Measurements from ENCODE around the gene CTIF. TPM values are rescaled to one million over a fixed set of nuclear protein-coding genes. Genes with fewer than 3 reads are reported as not detected.

Gene CTIF
- total and polyA plus RNA-seq, 2 donors: 1.7 to 11.3 TPM

DNA sequence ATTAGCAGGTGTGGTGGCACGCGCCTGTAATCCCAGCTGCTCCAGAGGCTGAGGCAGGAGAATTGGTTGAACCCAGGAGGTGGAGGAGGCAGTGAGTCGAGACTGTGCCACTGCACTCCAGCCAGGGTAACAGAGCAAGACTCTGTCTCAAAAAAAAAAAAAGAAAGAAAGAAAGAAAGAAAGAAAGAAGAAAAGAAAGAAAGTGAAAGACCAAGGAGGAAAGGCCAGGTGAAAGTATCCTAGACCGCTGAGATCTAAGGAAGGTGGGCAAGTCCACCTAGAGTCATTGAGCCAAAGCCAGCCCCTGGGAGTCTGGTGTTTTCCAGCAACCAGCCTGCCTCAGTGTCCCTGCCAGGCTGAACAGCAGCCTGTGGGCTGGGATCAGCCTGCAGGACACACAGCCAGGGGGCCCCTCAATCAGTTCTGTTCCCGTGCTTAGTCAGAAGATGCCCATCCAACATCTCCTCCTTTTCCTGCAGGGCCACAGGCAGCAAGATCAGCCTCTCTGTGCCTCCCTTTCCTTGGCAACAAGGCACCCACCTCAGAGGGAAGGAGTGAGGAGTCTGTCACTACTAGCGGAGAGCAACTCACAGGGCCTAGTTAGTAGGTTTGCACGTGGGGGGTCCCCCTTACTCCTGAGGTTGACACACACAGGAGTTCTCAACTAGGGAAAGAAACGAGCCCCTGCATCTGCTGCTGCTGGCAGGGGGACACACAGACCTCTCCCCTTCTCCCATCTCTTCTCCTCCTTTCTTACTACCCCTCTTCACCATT, 347.9 kb downstream of the CTIF start:
- H3K4me1 ChIP-seq (ENCODE audit: control insufficient read depth in 2 of 2, insufficient read depth in 2 of 2, low read length in 2 of 2): no peaks in the 10 kb centered on the region
- H3K4me3 ChIP-seq (ENCODE audit: low read length in 2 of 2): no peak overlapping the region
- 98% methylated on average over 8 of the region's 8 CpGs for WGBS
- H3K9me3 ChIP-seq (ENCODE audit: control insufficient read depth in 2 of 2, insufficient read depth in 1 of 2, low read length in 1 of 2): no peaks in the 10 kb centered on the region
- no peaks in the 10 kb centered on the region for H3K27me3 ChIP-seq (ENCODE audit: control insufficient read depth in 2 of 2, insufficient read depth in 1 of 2, low read length in 1 of 2)
- no peak for DNase-seq (ENCODE audit: low read depth in 6 of 9, low spot score in 9 of 9)
- H3K36me3 ChIP-seq (ENCODE audit: control insufficient read depth in 2 of 2, insufficient read depth in 2 of 2, low read length in 1 of 2): no peaks in the 10 kb centered on the region
- H3K27ac ChIP-seq (ENCODE audit: low read depth in 1 of 2, low read length in 1 of 2): no peak overlapping the region

DNA sequence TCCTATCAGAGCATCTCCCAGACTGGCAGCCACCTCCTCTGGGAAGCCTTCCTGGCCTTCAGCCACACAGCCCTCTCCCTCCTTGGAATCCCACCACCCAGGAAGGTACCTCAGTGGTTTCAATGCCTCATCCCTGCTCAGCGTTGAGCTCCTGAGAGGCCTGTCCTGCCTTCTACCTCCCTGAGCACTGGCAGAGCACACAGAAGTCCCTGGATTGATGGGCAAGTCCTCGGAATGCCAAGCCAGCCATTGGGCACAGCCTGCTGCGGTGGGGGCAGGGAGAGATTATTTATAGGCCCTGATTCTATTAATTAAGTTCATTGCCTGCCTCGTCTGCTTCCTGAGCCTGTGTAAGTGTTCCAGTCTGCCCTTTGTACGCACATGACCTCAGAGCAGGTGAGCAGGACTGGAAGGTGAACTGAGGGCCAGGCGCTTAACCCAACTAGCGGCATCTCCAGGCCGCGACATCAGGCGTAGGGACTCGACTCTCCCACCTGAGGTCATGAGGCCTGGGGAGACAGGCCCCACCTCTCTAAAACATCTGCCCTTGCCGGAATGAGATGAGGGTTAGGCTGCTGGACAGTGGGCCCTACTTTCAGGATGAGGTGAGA, 348.6 kb downstream of the CTIF start:
- no peaks in the 10 kb centered on the region for H3K9me3 ChIP-seq (ENCODE audit: control insufficient read depth in 2 of 2, insufficient read depth in 1 of 2, low read length in 1 of 2)
- WGBS: 96% methylated on average over 12 of the region's 12 CpGs
- no peaks in the 10 kb centered on the region for H3K36me3 ChIP-seq (ENCODE audit: control insufficient read depth in 2 of 2, insufficient read depth in 2 of 2, low read length in 1 of 2)
- H3K27me3 ChIP-seq (ENCODE audit: control insufficient read depth in 2 of 2, insufficient read depth in 1 of 2, low read length in 1 of 2): no peaks in the 10 kb centered on the region
- H3K4me3 ChIP-seq (ENCODE audit: low read length in 2 of 2): no peak overlapping the region
- DNase-seq (ENCODE audit: low read depth in 6 of 9, low spot score in 9 of 9): no peak
- H3K27ac ChIP-seq (ENCODE audit: low read depth in 1 of 2, low read length in 1 of 2): no peak overlapping the region
- no peaks in the 10 kb centered on the region for H3K4me1 ChIP-seq (ENCODE audit: control insufficient read depth in 2 of 2, insufficient read depth in 2 of 2, low read length in 2 of 2)

DNA sequence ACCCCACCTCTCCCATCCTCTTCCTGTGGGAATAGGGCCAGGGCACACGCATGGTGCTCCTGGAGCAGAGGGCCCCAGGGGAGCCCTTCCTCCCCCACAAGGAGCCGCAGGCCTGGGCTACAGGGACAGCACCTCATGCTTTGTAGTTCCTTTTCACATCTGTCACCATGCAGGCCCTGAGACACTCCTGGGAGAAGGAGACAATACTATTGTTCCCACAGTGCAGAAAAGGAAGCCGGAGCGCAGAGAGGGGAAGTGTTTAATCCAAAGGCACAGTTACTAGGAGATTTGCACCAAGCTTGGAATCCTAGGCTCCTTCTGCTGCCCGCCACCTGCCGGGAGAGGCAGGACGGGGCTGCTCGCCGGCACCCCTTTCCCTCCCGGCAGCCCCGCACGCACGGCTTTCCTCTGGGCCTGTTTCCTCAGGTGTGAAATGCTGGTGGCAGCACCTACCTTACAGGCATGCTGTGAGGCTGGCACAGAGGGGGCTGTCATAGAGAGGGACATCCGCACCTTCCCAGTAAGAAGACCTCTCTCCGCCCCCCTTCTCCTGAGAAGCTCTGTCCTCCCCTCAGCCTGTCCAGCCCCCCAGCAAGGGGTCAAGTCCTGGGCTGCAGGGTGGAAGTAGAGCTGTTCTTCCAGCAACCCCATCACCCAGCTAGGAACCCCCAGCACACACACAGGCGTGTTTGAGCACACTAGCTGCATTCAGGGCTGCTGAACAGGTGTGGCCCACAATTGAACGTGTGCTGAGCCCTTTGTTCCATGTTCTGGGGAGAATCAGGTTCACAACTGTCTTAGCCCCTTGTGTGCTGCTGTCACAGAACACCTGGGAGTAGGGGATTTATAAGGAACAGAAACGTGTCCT, 349.3 kb downstream of the CTIF start:
- Histone ChIP-seq H3K27me3 (ENCODE audit: control insufficient read depth in 2 of 2, insufficient read depth in 1 of 2, low read length in 1 of 2) (no peaks in the 10 kb centered on the region), H3K36me3 (ENCODE audit: control insufficient read depth in 2 of 2, insufficient read depth in 2 of 2, low read length in 1 of 2) (no peaks in the 10 kb centered on the region), H3K4me3 (ENCODE audit: low read length in 2 of 2) (no peak overlapping the region), H3K27ac (ENCODE audit: low read depth in 1 of 2, low read length in 1 of 2) (no peak overlapping the region), H3K4me1 (ENCODE audit: control insufficient read depth in 2 of 2, insufficient read depth in 2 of 2, low read length in 2 of 2) (no peaks in the 10 kb centered on the region), H3K9me3 (ENCODE audit: control insufficient read depth in 2 of 2, insufficient read depth in 1 of 2, low read length in 1 of 2) (no peaks in the 10 kb centered on the region)
- 97% methylated on average over 18 of the region's 18 CpGs for WGBS
- DNase-seq (ENCODE audit: low read depth in 6 of 9, low spot score in 9 of 9): no peak

DNA sequence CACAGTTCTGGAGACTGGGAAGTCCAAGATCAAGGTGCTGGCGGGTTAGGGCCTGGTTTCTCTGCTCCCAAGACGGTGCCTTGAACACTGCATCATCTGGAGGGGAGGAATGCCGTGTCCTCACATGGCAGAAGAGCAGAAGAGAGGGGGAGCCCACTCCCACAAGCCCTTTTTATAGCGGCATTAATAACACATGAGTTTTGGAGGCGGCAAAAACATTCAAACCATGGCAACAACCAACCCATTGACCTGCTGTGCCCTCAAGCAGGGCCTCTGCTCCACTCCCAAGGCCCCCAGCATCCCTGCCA, 349.9 kb downstream of the CTIF start:
- WGBS: 97% methylated on average over 5 of the region's 5 CpGs
- no peaks in the 10 kb centered on the region for H3K4me1 ChIP-seq (ENCODE audit: control insufficient read depth in 2 of 2, insufficient read depth in 2 of 2, low read length in 2 of 2)
- H3K9me3 ChIP-seq (ENCODE audit: control insufficient read depth in 2 of 2, insufficient read depth in 1 of 2, low read length in 1 of 2): no peaks in the 10 kb centered on the region
- no peak overlapping the region for H3K27ac ChIP-seq (ENCODE audit: low read depth in 1 of 2, low read length in 1 of 2)
- DNase-seq (ENCODE audit: low read depth in 6 of 9, low spot score in 9 of 9): no peak
- no peaks in the 10 kb centered on the region for H3K36me3 ChIP-seq (ENCODE audit: control insufficient read depth in 2 of 2, insufficient read depth in 2 of 2, low read length in 1 of 2)
- no peak overlapping the region for H3K4me3 ChIP-seq (ENCODE audit: low read length in 2 of 2)
- no peaks in the 10 kb centered on the region for H3K27me3 ChIP-seq (ENCODE audit: control insufficient read depth in 2 of 2, insufficient read depth in 1 of 2, low read length in 1 of 2)

DNA sequence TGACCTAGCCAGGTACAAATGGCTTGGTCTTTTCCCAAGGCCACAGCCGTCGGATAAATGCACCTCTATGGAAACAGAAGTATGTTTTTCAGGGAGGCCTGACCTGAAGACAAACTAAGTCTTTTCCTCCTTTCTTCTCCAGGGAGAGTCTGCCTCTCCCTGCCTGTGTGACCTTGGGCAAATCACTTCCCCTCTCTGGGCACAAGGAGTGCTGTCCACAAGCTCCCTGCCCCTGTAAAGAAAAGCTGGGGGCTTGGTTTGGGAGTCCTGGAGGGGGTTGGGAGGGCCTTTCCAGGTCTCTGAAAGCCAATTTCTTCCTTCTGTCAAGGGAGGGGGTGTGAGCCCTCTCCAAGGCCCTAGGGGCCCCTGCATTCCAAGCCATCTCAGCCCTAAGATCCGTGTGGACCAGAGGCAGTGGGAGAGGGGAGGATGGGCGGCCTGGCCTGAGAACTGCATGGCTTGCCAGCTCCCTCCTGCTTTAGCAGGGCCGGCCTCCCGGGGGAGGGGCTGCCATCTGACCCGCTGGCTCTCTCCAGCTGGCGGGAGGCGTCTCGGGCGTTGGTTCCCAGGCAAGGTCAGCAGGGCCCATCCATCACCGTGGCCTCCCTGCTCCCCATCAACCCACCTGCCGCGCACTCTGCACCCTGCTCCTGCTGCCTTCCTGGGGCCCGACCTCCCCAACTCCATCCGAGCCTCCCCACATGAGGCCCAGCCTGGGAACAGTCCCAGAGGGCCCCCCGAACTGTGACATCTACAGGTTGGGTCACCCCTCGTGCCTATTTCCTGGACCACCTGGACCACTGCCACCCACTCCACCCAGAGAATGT, 350.5 kb downstream of the CTIF start:
- 96% methylated on average over 18 of the region's 18 CpGs for WGBS
- DNase-seq (ENCODE audit: low read depth in 6 of 9, low spot score in 9 of 9): no peak
- H3K27ac ChIP-seq (ENCODE audit: low read depth in 1 of 2, low read length in 1 of 2): no peak overlapping the region
- H3K4me3 ChIP-seq (ENCODE audit: low read length in 2 of 2): no peak overlapping the region
- H3K27me3 ChIP-seq (ENCODE audit: control insufficient read depth in 2 of 2, insufficient read depth in 1 of 2, low read length in 1 of 2): no peaks in the 10 kb centered on the region
- no peaks in the 10 kb centered on the region for H3K4me1 ChIP-seq (ENCODE audit: control insufficient read depth in 2 of 2, insufficient read depth in 2 of 2, low read length in 2 of 2)
- H3K36me3 ChIP-seq (ENCODE audit: control insufficient read depth in 2 of 2, insufficient read depth in 2 of 2, low read length in 1 of 2): no peaks in the 10 kb centered on the region
- no peaks in the 10 kb centered on the region for H3K9me3 ChIP-seq (ENCODE audit: control insufficient read depth in 2 of 2, insufficient read depth in 1 of 2, low read length in 1 of 2)

DNA sequence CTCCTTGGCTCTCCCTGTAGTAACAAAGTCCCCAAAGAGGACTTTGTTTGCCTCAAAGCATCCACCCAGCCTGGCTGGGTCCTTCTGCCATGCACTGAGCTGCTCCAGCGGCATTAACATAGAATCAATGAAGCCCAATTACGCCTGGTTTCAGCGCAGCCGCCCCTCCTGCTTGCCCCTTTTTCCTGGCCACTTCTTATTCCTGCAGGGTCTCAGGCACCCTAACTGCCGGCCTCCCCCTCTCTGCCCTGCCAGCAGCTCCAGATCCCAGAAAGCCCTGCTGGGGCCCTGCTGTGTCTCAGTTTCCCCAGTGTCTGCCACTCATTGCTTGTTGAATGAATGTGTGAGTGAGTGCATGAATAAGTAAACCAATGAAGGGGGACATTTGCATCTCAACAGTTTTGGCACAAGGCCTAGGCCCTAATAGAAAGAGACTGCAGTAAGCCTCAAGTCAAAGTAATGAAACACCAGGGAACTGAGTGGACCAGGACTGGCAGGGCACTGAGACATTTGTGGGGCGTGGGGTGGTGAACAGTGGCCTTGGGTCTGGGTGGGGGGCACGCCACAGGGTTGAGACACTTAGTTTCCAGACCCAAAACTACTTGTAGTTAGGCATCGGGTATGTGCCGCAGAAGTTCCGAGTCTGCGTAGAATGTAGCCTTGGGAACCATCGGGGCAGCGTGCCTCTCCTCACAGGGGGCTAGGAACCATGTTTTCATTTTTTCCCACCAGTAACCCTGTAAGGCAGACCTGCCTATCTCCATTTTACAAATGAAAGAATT, 351.3 kb downstream of the CTIF start:
- WGBS: 97% methylated on average over 13 of the region's 13 CpGs
- no peak overlapping the region for H3K4me3 ChIP-seq (ENCODE audit: low read length in 2 of 2)
- H3K27ac ChIP-seq (ENCODE audit: low read depth in 1 of 2, low read length in 1 of 2): no peak overlapping the region
- no peaks in the 10 kb centered on the region for H3K36me3 ChIP-seq (ENCODE audit: control insufficient read depth in 2 of 2, insufficient read depth in 2 of 2, low read length in 1 of 2)
- no peaks in the 10 kb centered on the region for H3K27me3 ChIP-seq (ENCODE audit: control insufficient read depth in 2 of 2, insufficient read depth in 1 of 2, low read length in 1 of 2)
- no peaks in the 10 kb centered on the region for H3K9me3 ChIP-seq (ENCODE audit: control insufficient read depth in 2 of 2, insufficient read depth in 1 of 2, low read length in 1 of 2)
- H3K4me1 ChIP-seq (ENCODE audit: control insufficient read depth in 2 of 2, insufficient read depth in 2 of 2, low read length in 2 of 2): no peaks in the 10 kb centered on the region
- no peak for DNase-seq (ENCODE audit: low read depth in 6 of 9, low spot score in 9 of 9)

DNA sequence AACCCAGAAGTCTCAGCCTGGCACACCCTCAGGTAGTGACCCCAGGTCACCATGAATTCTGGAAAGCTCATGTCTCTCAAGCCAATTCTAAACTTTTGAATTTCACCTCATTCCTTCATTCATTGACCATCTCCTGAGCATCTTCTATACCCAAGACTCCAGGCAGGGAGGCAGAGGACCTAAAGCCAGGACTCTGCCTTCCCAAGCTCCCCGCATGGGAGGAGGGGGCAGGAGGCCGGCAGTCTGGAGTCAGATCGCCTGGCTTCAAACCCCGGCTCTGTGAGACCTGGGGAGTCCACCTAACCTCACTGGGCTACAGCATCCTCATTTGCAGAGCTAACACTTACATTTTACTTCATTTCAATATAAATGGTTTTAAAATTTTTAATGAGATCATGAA, 352.9 kb downstream of the CTIF start:
- WGBS: 97% methylated on average over 4 of the region's 4 CpGs
- no peak overlapping the region for H3K27ac ChIP-seq (ENCODE audit: low read depth in 1 of 2, low read length in 1 of 2)
- no peaks in the 10 kb centered on the region for H3K27me3 ChIP-seq (ENCODE audit: control insufficient read depth in 2 of 2, insufficient read depth in 1 of 2, low read length in 1 of 2)
- DNase-seq (ENCODE audit: low read depth in 6 of 9, low spot score in 9 of 9): no peak
- H3K36me3 ChIP-seq (ENCODE audit: control insufficient read depth in 2 of 2, insufficient read depth in 2 of 2, low read length in 1 of 2): no peaks in the 10 kb centered on the region
- H3K4me3 ChIP-seq (ENCODE audit: low read length in 2 of 2): no peak overlapping the region
- H3K4me1 ChIP-seq (ENCODE audit: control insufficient read depth in 2 of 2, insufficient read depth in 2 of 2, low read length in 2 of 2): no peaks in the 10 kb centered on the region
- no peaks in the 10 kb centered on the region for H3K9me3 ChIP-seq (ENCODE audit: control insufficient read depth in 2 of 2, insufficient read depth in 1 of 2, low read length in 1 of 2)

DNA sequence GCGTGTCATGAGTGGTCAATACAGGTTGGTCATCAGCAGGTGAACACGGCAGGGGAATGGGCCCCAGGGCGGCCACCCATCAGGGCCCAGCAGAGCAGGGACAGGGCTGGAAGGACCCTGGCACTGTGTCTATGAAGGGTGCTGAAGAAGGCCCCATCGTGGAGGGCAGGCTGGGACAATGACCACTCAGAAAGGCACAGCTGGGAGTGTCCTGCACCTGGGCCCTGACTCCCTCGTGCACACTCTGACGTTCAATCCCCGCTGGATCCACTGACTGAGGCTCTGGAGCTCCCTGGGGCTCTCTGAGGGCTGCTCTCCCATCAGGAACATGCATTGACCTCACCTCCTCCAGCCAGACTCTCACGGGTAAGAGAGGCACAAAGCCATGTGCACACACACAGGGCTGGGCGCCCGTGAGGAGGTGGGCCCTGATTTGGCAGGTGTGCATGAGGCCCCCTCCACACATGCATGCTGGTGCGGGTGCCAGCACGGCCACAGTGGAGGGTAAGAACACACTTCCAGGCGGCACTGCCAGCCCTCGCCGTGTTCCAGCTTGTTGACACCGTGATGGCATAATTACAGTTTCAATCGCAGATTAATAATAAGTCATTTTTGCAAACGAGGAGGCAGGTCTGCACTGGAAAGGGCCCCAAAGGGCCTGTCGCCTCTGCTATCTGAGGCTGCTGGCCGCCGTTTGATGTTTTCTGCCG, 353.5 kb downstream of the CTIF start:
- no peaks in the 10 kb centered on the region for H3K4me1 ChIP-seq (ENCODE audit: control insufficient read depth in 2 of 2, insufficient read depth in 2 of 2, low read length in 2 of 2)
- no peak overlapping the region for H3K4me3 ChIP-seq (ENCODE audit: low read length in 2 of 2)
- no peaks in the 10 kb centered on the region for H3K27me3 ChIP-seq (ENCODE audit: control insufficient read depth in 2 of 2, insufficient read depth in 1 of 2, low read length in 1 of 2)
- DNase-seq (ENCODE audit: low read depth in 6 of 9, low spot score in 9 of 9): no peak
- no peaks in the 10 kb centered on the region for H3K36me3 ChIP-seq (ENCODE audit: control insufficient read depth in 2 of 2, insufficient read depth in 2 of 2, low read length in 1 of 2)
- WGBS: 97% methylated on average over 22 of the region's 22 CpGs
- no peak overlapping the region for H3K27ac ChIP-seq (ENCODE audit: low read depth in 1 of 2, low read length in 1 of 2)
- no peaks in the 10 kb centered on the region for H3K9me3 ChIP-seq (ENCODE audit: control insufficient read depth in 2 of 2, insufficient read depth in 1 of 2, low read length in 1 of 2)

All from thymus (tissue), 11 donors.